GM11168 (cell line): ENCODE measurements around the gene NADK2.

Source experiments
- in situ Hi-C: fragments of 300-500 bp; cut with MboI; formaldehyde crosslinking; loops from one replicate; pipeline ENCODE4 v1.12.0; 2022; ENCODE audit warnings: low sequenced_read_pairs; ENCODE audit not compliant: unreplicated experiment

Gene NADK2

DNA sequence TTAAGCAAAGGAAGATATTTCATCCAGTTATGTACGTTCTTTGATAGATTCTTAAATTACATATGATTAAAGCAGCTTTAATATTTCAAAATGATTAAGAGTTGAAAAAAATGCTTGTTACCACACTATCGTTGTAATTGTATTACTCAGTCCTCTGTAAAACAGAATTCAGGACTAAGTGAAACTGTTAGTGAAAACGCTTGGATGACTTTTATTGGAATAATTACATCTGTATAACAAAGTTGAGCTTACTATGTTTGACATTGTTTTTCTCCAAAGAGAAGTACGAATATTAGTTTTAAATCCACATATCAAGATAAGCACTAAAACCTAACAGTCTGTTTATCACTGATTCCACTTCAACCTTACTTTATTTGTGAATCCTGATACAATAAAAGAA is 8.7 kb upstream of the NADK2 start:
- in situ Hi-C loops, result no loop called here

- in situ Hi-C loops, result no loop called here
Observed at GRCh38 chr5:36246036-36246800, 4.5 kb upstream of the NADK2 start.

DNA sequence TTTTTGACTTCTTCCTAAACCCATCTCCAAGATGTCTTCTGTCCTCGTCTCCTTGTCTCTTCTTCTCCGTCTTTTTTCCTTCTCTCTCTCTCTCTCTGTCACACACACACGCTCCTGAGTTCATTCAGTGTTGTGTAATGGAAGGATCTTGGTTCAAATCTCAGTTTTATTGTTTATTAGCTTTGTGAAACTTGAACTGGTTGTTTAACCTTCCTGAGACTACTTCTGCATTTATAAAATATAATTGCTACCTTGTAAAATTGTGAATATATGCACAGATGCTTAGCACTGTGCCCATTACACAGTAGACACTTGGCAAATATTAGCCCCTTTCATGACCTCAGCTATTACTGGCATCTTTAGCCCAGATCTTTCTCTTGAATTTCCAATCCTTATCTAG is 2.4 kb upstream of the NADK2 start:
- in situ Hi-C loops, result no loop called here

DNA sequence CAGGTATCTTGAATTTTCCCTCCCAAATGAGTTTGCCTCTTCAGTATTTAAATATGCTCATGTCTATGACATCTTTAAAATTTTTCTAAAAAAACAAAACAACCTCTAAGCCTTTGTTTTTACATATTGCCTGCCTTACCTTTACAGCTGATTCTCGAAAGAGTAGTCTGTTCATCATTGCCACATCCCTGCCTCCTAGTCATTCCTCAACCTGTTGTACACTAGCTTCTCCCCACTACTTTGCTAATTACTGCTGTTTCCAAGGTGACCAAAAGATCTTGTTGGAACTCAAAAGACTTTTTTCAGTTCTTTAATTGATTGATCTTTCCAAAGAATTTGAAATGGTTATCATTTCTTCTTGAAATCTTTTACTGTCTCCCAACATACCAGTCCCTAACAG is 1.9 kb upstream of the NADK2 start:
- in situ Hi-C loops, result no loop called here

DNA sequence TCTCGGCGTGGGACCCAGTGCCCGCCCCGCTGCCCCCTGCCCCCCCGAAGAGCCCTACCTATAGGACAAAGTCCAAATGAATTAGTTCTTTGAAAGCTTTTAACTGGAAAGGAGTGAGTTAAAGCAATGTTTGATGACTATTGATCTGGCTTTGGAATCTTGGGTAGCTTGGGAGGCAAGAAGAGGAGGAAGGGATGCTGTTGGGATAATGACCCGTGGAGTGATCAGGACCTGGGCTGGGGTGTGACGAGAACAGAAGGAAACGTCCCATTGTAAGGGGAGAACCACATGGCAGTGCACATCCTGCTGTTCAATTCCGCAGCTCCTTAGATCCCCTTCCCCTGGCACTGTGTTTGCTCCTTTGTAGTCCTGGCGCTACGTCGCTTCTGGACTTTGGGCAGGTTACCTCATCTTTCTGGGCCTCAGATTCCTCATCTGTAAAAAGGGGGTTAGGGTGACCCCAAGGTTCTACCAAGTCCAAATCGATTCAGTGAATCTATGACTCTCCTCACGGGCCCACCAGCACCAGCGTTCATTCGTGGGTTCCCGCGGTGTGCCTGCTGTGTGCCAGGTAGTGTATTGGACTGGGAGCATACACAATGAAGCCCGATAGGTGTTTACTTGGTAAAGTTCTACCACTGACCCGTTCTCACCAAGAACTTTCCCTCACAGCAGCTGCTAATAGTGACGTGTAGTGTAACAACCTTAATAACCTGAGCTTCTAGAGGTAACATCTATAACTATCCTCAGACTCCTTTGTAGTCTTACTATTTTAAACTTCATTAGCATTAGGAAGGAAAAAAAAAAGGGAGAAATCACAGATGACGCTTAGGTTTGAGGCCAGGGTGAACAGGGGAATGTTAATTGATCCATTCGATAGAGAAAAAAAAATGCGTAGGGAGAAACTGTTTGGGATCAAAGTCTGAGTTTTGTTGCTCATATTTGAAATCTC is 1.1 kb upstream of the NADK2 start:
- in situ Hi-C loops, result no loop called here

DNA sequence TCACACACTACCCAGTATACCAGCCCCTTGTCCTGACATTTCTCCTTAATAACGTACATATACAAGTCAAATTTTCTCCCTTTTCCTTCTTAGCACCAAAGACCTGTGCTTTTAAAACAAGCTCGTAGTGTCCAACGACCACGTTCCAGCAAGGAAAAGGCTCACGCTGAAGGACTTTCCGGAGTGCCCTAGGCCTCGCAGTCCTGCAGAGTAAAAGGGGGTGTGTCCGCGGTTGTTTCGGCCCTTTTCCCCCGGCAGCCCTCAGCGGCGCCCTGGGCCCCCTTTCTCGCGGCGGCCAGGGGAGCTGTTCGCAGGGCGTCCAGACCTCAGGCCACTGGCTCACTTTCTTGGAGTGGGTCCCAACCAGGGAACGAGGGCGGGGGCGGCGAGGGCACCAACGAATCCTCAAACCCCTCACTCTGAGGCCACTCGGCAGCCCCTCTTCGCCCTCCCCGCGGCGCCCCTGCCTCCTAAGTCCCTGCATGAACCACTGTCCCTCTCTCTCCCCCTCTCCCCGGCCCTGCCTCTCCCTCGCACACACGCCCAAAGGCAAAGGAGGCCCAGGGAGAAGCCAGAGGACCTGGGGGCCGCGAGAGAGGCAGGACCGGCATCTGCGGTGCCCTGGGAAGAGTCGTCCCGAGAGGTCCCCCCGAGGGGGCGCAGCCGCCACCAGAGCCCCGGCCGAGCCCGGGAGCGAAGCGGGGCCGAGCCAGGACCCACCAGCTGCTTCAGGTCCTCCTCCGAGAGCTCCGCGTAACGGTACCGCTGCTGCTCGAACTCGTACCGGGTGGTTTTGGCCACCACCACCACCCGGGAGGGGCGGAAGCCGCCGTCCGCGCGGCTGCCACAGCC is 720 bp downstream of the NADK2 start:
- in situ Hi-C loops, result no loop called here

DNA sequence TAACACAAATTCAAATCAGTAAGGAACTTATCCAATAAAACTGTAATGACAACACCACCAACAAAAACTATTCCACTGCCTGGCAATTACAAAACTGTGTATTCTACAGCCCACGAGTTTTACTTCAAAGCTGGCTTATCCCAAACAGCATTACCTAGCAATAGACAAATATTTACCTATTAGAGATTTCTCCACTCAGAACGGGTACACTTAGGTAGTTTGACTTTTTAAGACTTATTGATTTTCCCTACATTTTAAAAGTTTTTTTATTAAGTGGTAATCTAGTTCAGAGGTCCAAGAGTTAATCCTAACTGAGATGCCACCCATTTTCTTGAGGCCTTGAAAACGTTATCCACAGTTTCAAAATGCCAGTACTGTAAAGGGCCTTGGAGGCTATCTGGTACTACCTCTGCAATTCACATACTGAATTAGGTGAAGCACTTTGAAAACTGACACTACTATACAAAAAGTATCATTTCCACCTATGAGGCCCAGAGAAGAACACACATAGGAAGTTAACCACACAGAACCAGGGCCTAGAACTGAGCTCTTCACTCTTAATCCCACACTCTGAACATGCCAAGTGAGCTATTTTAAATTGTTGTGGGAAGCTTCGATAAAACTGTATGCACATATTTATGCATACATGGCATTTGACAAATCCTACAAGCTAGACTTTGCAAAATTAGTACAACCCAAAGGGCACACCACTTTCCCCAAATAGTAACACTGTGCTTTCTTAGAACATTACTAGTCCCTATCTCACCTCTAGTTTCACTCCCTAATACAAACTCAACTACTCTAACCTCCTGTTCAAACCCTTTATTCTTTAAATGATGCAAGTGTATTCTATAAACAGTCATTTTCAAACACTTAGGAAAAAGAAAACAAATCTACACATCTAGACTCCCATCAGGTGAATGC is 2.1 kb downstream of the NADK2 start:
- in situ Hi-C loops, result no loop called here

- in situ Hi-C loops, result no loop called here
Observed at GRCh38 chr5:36238502-36239295, 3.0 kb downstream of the NADK2 start.

DNA sequence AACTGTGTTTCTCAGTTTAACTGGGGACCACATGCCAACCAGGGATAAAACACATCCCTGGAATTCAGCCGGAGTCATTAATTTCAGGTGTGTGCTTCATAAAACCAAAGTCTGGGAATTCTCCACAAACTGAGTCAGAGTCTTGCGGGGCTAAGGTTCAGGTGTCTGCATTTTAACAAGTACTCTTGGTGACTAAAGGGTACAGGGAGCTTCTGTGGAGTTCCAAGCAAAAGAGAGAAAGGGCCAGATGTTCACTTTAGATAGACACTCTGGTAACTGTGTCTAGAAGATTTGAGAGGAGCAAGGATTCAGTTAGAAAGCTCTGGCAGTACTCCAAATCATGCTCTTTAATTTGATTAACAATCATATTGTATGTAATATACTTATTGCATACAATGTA is 4.0 kb downstream of the NADK2 start:
- in situ Hi-C loops, result no loop called here

- in situ Hi-C loops, result no loop called here
Observed at GRCh38 chr5:36236801-36237200, 4.9 kb downstream of the NADK2 start.

GRCh38 chr5:36232533-36232932 is 9.2 kb downstream of the NADK2 start:
- in situ Hi-C loops, result no loop called here

- in situ Hi-C loops, result no loop called here
Observed at GRCh38 chr5:36230151-36230790, 11.5 kb downstream of the NADK2 start.

GRCh38 chr5:36228505-36228904 is 13.2 kb downstream of the NADK2 start:
- in situ Hi-C loops, result no loop called here

- in situ Hi-C loops, result no loop called here
Observed at GRCh38 chr5:36227046-36227445, 14.7 kb downstream of the NADK2 start.

- in situ Hi-C loops, result no loop called here
Observed at GRCh38 chr5:36222620-36223019, 19.1 kb downstream of the NADK2 start.

- in situ Hi-C loops, result no loop called here
Observed at GRCh38 chr5:36217988-36218387, 23.7 kb downstream of the NADK2 start.

DNA sequence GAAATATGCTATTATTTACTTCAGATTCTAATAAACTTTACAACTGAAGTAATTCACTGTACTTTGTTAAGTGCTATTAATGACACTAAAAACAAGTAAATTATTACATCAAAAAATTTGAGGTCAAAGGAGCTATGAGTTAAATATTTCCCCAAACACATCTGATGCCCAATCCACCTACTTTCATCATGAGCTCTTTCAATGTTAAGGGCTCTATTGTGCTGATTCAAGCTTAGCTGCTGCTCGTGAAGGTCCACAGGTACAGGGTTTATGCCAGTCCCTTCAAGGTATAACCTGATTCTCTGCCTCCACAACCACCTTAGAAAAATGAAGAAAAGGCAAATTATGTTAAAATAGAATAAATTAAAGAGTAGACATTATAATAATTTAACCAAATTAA is 24.2 kb downstream of the NADK2 start:
- in situ Hi-C loops, result no loop called here

DNA sequence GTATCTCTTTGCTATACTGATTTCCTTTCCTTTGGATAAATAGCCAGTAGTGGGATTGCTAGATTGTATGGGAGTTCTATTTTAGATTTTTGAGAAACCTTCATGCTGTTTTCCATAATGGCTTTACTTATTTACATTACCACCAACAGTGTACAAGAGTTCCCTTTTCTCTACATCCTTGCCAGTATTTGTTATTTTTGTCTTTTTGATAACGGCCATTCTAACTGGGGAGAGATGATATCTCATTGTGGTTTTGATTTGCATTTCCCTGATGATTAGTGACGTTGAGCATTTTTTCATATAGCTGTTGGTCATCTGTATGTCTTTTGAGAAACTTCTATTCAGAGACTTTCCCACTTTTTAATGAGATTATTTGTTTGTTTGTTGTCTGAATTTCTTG is 25.8 kb downstream of the NADK2 start:
- in situ Hi-C loops, result no loop called here
